PFSK-1 (cell line): ENCODE data around the gene TRIM10.

Experiments used
- FOXP2 ChIP-seq: optimal IDR thresholded peaks from 2 replicates; pipeline ENCODE3; 2011; ENCODE audit warnings: borderline replicate concordance, control low read depth, inconsistent platforms; ENCODE audit not compliant: insufficient read depth; ENCODE audit errors: extremely low read length, extremely low read depth
- POLR2AphosphoS5 ChIP-seq: IDR thresholded peaks from 2 replicates; pipeline ENCODE4 v1.6.1; 2012; ENCODE audit warnings: low read depth, mild to moderate bottlenecking, control low read depth, low read length, moderate library complexity
- REST ChIP-seq, 2 experiments: IDR thresholded peaks; 2 replicates each; pipeline versions ENCODE4 v1.6.1 to v1.8.0; 2011 to 2012; ENCODE audit warnings: low read depth in 2 of 2, low read length in 2 of 2, control low read depth in 1 of 2, inconsistent platforms in 1 of 2, mild to moderate bottlenecking in 1 of 2, moderate library complexity in 1 of 2; ENCODE audit not compliant: insufficient read depth in 1 of 2
- SIN3A ChIP-seq: IDR thresholded peaks from 2 replicates; pipeline ENCODE4 v1.6.1; 2012; ENCODE audit warnings: mild to moderate bottlenecking, low read length, moderate library complexity, borderline replicate concordance; ENCODE audit not compliant: insufficient read depth
- TAF1 ChIP-seq: IDR thresholded peaks from 2 replicates; pipeline ENCODE4 v1.6.1; 2012; ENCODE audit warnings: low read length, control low read depth, borderline replicate concordance; ENCODE audit not compliant: insufficient read depth

- TF ChIP-seq POLR2AphosphoS5 (no peak), SIN3A (no peak), TAF1 (no peak), REST (IDR thresholded peaks at IDR 0.05; ENCODE audit: insufficient read depth in 1 of 2, low read depth in 2 of 2, low read length in 2 of 2) (no peak), FOXP2 (no peak)
Observed at GRCh38 chr6:30185846-30186484, 25.0 kb upstream of the TRIM10 start.
